HG03135 (cell line): ENCODE data around the gene IL26.
"Not testable (repeated sequence)": the region's sequence is repeated elsewhere in the genome, so short reads cannot be mapped to it uniquely, and the experiment has no call there.

Source experiments
- ATAC-seq: cut with Tn5 transposase; IDR thresholded peaks from one replicate; pipeline ENCODE4 v1.9.1; 2021; ENCODE audit warnings: mild to moderate bottlenecking, moderate library complexity; ENCODE audit not compliant: unreplicated experiment

The IL26 gene

DNA sequence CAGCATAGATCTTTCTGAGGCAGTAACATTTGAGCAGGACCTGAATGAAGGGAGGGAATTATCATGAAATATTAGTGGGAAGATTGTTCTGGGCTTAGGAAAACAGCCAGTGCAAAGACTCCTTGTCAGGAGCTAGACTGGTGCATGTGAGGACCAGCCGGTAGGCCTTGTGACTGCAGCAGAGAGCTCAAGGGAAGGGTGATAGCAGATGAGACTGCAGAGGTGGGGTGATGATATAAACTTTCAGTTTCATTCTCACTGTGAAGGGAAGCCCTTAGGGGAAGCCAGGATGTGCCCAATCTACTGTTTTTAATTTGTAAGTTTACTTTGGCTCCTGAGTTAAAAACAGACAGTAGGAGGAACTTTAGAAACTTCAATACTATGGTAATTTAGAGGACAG is 15.4 kb upstream of the IL26 start:
- peak; percentile 96 for ATAC-seq

DNA sequence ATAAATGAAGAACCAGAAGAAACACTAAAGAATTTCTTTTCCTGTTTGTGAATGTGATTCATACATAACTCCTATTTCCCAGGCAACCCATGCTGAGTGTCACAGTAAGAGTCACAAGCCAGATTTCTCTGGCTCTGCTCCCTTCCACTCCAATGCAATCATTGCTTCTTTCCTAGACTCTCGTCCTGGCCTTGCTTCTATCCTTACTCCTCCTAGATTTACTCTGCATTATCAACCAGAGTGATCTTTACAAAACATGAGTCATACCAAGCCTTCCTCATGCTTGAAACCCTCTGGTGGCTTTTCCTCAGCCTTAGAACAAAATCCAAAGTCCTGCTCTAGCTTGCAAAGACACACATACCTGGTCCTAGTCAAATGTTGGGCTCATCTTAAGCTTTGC is 14.5 kb upstream of the IL26 start:
- ATAC-seq, result no peak

DNA sequence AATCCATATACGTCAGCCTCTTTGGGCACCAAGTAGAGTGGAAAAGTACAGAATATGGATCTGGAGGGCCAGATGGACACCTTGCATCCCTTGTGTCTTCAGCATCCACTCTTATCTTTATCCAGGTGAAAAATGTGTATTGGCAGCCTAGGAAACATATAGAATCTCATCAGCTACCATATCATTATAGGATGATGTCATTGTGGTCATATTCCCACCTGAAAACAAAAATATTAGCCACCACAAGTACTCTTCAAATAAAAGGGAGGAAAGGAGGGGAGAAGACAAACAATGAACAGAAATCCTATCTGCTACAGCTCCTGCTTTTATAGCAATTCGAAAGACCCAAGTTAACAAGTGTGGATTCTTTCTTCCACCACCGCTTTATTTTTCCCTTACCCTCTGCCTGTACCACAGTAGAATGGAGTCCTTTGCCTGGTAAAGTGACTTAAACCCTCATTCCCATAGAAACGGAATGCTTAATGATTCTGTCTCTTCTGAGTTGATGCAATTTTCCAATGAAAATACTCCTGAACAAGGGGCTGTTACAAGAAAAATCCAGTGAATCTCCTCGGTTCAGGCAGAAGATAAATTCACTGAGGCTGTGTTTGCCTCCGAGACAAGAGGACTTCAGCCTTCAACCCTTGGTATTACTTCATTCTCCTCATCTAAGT is 13.8 kb upstream of the IL26 start:
- ATAC-seq, result no peak

DNA sequence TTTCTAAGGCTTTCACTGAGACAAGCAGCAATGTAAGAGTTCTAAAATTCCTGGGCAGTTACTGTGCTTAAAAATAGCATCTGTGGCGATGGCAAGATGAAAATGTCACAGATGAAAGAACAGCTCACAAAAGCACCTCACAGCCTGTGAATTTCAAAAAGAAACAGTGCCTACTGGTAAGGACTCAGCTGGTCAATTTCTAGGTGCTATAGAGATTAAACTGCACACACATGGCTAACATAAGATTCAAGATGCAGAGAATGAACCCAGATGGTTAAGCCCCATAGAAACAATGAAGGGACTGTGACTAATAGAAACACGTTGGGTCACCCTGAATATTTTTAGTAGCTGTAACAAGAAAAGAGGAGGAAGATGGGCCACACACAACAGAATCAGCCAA is 12.0 kb upstream of the IL26 start:
- no peak for ATAC-seq

DNA sequence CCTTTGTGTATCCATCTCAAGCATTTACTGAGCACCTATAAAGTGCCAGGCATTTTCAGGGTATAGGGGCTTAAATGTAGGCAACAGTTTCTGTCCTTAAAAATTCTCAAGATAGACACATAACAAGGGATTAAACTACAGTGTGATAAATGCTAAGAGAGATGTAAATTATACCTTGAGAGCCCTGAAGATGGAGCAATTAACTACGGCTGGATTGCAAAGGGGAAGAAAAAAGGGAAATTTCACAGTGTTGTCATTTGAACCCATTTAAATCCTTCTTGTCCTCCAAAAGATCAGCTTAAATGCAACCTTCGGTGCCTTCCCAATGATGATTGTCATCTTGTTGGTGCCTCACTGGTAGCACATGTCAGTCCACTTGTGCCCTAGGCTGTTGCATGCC is 11.5 kb upstream of the IL26 start:
- ATAC-seq, result no peak

DNA sequence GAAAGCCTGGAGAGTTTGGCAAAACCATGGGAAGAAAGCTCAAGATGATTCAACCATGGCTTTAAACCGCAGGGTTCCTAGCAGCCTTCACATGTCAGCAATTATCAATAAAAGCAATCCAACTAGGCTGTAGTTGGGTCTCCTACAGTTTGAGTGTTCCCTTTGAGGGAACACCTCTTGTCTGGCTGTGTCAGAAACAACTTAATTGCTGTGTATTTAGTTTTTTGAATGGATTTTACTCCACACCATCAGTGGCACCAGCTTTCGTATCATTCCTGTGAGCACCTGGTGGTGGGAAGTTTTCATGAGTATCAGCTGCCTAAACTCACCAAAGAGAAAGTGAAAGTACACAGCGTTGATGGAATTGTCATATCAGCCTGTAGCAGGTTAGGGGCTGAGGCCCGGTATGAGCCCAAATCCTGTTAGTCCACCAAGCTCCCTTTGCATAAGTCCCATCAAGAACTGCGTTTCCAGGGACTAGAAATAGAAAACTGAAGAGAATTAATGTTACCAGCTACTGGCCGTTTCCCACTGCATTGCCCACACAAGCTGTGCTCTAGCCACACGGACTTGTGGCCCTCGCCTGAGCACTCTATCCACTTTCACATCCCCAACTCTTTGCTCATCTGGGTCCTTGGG is 10.9 kb upstream of the IL26 start:
- ATAC-seq, result peak; percentile 60

DNA sequence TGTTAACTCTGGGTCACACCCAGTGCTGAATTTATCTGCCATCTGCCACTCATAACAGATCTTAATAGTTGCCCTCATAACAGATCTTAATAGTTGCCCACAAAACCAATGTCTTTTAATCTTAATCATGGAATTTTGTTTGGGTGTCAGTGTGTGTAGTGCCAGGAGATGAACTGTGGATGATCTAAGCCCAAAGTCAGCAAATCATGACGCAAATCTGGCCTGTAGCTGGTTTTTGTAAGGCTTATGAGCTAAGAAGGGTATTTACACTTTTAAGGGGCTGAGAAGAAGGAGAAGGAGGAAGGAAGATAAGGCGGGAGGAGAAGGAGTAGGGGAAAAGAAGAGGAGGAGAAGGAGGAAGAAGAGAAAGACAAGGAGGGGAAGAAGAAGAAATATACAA is 10.0 kb upstream of the IL26 start:
- no peak for ATAC-seq

DNA sequence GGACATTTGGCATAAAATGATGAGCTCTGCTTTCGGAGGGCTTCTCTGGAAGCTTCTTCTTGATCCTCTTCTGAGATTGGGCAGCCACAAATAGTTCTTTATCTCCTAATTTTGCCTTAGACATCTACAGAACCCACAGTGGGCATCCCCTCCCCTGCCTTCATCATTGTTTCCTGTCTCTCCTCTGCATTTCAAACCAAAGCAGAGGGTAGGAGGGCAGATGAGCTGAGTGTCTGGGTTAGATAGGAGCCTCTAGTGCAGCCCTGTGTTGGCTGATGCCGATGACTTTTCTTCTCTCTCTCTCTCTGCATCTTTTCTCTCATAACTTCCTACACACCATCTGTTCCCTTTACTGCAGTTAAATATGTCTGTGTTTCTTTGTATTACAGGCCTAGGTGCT is 8.5 kb upstream of the IL26 start:
- ATAC-seq, result no peak

DNA sequence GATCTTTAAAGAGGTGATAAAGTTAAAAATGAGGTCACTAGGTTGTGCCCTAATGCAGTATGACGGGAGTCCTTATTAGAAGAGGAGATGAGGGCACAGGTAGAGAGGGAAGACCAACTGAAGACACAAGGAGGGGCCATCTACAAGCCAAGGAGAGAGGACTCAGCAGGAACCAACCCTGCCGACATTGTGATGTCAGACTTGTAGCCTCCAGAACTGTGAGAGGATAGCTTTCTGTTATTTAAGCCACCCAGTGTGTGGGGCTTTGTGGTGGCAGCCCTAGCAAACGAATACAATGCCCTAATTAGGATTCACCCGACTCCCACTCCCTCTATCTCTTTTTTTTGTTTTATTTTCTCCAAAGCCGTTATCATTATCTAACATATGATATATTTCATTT is 7.9 kb upstream of the IL26 start:
- no peak for ATAC-seq

DNA sequence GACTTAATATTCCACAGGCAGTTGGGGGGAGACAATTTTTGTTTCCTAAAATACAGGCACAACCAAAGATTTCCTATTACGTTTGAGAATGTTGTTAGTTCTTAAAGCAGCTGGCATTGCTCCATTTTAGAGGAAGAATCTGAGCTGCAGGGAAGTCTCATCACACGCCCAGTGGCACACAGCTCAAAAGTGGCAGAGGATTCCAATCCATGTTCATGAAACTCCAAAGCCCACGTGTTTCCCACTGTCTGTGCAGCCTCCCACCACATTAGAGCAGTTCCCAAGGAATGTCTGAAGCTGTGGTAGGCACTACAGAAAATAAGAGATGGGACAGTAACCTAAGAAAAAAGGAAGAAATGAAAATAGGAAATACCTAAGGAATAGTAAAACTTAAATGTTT is 6.1 kb upstream of the IL26 start:
- ATAC-seq, result no peak

DNA sequence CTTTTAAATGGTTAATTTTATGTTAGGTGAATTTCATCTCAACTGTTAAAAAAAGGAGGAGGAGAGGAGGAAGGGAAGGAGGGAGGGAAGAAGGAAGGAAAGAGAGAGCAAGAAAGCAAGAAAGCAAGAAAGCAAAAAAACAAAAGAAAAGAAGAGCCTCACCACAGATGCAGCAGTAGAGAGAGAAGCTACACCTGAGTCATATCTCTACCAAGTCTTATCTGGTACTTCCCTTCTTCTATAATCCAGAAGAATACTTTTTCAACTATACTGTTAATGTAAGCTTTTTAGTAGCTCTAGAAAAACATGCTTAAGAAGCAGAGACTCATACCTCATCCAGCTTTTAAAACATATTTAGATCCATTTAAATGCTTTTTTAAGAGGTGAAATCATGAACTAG is 5.6 kb upstream of the IL26 start:
- no peak for ATAC-seq

DNA sequence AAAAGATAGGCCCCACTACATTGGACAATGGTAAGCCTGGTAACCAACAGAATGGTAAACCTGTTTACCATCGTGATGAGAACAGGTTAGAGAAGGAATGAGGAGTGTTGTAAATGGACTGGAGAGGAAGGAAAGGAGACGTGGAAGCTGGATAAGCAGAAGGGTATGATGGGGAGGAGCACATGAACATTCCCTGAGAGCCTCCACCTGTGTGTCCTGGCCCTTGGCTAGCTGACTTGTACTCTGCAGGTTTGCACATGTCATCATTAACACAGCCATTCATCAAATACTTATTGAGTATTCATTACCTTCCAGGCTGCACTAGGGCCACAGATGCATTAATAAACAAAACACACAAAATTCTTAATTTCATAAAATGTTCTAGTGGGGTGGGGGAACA is 4.3 kb upstream of the IL26 start:
- ATAC-seq, result no peak

DNA sequence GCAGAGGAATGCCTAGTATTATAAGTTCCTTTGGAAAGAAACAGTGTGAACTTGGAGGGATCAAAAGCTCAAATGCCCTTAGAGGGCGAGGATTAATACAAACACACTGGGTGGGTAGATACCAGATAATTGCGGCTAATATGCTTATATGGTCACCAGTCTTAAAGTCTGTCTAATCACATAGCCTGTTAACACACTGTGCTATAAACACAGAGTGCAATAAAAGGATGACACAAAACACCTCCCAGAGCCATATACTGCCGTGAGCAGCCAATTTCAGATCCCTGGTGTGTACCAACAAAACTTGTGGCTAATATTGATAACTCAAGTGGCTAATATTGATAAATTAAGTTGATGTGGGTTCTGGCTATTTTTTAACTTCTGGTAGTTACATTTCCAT is 1.7 kb upstream of the IL26 start:
- no peak for ATAC-seq

DNA sequence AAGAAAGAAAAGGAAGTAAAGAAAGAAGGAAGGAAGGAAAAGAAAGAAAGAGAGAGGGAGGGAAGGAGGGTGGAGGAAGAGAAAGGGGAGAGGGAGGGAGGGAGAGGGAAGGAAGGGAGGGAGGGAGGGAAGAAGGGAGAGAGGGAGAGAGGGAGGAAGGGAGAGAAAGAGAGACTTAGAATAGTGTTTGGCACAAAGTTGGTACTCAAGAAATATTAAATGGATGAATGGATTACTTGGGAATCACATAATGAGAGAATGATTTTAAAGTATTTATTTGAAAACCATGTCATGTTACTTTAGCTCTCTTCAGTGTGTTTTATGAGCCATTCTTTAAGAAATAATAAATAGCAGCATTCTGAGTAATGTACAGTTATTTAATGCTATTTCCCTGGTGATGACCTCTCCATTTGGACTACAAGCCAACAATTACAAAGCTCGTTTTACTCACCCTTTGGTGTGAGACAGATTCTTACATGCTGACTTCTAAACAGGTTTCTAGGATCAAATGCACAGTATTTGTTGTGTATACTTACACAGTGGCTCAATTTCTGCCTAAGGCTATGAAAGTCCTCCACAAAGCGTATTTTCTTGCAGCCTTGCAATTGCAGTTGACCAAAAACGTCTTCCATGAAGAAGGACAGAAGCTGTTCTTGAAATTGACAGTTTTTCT is 861 bp downstream of the IL26 start:
- no peak for ATAC-seq

DNA sequence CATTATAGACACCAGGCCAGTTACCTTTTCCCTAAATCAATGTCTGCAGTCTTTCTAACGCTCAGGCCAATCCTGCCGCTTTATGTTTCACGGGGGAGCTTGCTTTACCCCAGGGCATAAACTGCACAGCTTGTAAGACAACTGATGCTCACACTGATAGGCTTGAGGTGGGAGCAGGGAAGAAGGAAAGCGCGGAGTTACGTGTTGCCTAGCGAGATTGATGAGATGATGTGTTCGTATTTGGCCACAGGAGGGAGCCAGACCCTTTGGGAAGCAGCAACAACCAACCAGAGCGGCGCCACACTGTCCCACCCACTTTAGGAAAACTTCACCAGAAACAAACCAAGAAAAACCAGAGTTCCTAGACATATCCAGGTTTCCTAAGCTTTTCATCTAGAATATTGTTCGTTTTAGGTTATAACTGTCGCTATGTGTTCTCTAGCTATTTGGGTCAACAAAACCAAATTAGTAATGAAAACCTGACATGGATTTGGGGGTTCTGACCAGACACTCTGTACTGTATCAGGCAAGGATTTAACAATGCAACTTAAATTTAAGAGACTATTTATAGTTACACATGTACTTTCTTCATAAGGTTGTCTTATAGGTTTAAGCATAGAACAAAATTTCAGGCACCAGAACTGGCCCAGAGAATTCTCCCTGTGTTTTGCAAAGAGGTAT is 2.4 kb downstream of the IL26 start:
- no peak for ATAC-seq

DNA sequence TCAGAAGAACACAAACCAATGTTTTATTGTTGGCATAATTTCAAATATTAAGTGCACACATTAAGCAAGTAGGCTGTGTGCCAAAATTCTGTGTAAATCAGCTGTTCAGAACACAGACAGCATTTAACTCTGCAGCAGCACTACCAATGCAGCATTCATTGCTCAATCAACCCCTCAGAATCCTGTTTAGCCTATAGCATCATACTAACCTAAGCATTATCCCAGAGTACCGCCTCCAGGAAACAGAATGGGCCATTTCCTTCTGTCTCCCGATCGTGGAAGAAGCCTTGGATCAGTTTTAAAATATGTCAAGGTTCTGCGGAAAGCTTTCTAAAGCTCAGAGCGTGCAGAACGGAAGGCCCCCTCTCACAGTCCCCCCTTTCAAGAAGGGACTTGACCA is 3.3 kb downstream of the IL26 start:
- no peak for ATAC-seq

DNA sequence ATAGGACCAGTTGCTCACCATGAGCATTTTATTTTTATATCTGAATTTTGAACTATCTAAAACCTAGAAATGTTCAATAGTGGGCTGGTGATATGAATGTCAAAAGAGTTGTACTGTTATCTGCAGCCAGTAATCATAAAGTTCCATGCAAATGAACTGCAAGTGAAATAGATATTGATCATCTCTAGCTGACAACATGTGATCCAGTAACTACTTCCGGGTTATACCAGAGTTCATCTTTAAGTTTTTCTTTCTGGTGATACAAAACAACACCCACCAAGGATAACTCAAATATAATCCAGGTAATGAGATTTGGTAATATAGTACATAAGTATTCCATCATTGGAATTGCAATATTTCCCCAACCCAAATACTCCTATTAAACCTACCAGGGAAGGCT is 4.1 kb downstream of the IL26 start:
- no peak for ATAC-seq

DNA sequence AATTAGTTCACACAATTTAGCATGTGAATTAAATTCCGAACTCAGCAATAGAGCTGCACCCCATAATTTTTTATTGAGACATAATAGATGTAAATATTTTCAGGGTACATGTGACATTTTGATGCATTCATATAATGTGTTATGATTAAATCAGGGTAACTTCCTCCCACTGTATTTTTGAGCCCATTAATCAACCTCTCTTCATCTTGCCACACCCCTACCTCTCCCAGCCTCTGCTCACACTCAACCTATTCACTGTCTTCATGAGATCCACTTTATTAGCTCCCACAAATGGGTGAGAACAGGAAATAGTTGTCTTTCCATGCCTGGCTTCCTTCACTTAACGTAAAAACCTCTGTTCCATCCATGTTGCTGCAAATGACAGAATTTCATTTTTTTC is 14.7 kb downstream of the IL26 start:
- ATAC-seq, result no peak

DNA sequence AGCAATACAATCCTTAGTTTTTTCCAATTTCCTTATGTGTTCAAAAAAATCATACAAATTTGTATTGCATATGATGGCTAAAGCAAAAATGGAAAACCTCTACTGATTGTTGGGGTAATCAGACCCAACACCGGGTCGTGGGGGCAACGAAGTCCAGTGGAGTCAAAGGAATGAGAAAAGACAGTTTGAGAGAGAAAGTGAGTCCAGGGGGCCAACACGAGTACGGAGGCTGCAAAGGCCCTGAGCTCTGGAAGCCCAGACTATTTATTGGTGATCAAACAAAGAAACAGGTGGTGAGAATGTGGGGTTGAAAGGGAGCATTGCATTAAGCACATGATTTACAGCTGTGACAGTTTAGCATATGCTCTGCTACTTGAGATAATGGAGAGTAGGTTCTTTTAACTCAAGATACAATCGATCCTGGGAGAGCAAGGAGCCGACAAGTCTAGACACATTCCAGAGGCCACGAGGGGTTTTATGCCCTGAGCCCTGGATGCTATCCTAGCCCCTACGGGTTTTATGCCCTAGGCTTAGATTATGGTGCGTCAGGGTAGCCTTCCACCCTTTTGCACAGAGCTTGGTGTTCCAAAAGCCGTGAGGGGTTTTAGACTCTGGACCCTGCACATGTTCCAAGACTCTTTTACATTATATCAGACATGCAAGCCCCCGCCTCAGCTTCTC is 16.4 kb downstream of the IL26 start:
- not testable (repeated sequence) for ATAC-seq

DNA sequence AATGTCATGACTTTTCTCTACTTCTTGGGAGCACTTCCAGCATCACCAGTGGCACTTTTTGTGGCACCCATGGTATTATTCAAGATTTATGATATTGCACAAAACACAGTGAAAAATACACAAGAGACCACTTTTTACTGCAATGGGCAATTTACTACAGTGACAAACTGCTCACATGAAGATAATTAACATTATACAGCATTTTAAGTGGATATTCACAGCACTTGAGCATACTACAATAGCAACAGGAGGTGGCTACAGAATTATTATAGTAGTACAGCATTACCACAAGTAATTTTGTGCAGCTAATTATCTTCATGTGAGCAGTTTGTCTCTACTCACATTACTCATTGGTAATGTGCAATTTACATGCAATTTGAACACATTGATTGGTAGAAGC is 18.3 kb downstream of the IL26 start:
- no peak for ATAC-seq

DNA sequence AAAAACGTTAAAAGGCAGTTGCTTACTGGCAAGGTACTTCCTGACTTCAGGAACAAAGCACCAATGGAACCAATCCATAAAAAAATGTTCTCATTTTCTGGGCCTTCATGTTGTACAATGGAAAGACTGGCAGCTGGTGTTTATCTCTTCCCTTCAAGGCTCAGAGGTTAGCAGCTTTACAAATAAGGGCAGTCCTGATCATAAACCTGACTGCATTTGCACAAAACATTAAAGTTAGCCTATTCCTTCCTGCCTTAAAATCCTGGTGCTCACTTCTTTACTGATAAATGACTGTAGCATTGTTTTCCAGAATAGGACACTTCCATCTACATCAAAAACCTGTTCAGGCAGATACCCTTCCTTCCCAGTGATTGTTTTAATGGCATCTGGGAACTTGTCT is 19.2 kb downstream of the IL26 start:
- ATAC-seq, result no peak
